Keratinocyte (primary cell): ENCODE measurements around the gene MSGN1. TPM values are rescaled to one million over a fixed set of nuclear protein-coding genes. Genes with fewer than 3 reads are reported as not detected.

ENCODE experiments used
- DNase-seq: peaks from one replicate; pipeline ENCODE4 v3.0.0-alpha.2; 2011; ENCODE audit warnings: low read depth, missing footprints, low spot score
- FAIRE-seq: peaks from 2 replicates; lab custom pipeline; 2011; peaks lifted over from hg19 to GRCh38; lab: Jason Lieb, UNC
- H2AFZ ChIP-seq: 2 replicates; pipeline ENCODE4 v1.6.0; 2012; ENCODE audit warnings: low read length, control low read depth, inconsistent platforms; ENCODE audit not compliant: control insufficient read depth
- H3K27ac ChIP-seq: 2 replicates; pipeline ENCODE4 v1.5.1; 2011; ENCODE audit warnings: low read length; ENCODE audit not compliant: control insufficient read depth, insufficient read depth
- H3K27me3 ChIP-seq: 3 replicates; pipeline ENCODE4 v1.6.0; 2011; ENCODE audit warnings: low read length; ENCODE audit not compliant: control insufficient read depth, insufficient read depth; ENCODE audit errors: extremely low read depth
- H3K36me3 ChIP-seq, 2 experiments: 2 replicates in 1 of 2; 3 replicates in 1 of 2; pipeline ENCODE4 v1.5.1; 2011; ENCODE audit warnings: low read length in 2 of 2, mild to moderate bottlenecking in 1 of 2; ENCODE audit not compliant: control insufficient read depth in 2 of 2, insufficient read depth in 2 of 2; ENCODE audit errors: extremely low read depth in 1 of 2
- H3K4me1 ChIP-seq: 3 replicates; pipeline ENCODE4 v1.5.1; 2011; ENCODE audit warnings: low read length; ENCODE audit not compliant: control insufficient read depth, insufficient read depth; ENCODE audit errors: extremely low read depth
- H3K4me2 ChIP-seq: 3 replicates; pipeline ENCODE4 v1.6.0; 2011; ENCODE audit warnings: low read depth, low read length; ENCODE audit not compliant: control insufficient read depth, insufficient read depth; ENCODE audit errors: extremely low read depth
- H3K4me3 ChIP-seq, 3 experiments: fragments of 200-600 bp in 1 of 3; sonication (generic) in 1 of 3; 2 replicates in 2 of 3; 3 replicates in 1 of 3; pipeline ENCODE4 v1.5.1; 2011 to 2016; ENCODE audit warnings: low read length in 3 of 3, mild to moderate bottlenecking in 3 of 3, control low read depth in 2 of 3, inconsistent platforms in 1 of 3, low read depth in 1 of 3, mixed read lengths in 1 of 3, mixed run types in 1 of 3, moderate library complexity in 1 of 3; ENCODE audit not compliant: control insufficient read depth in 2 of 3, insufficient read depth in 2 of 3; ENCODE audit errors: extremely low read depth in 1 of 3
- H3K79me2 ChIP-seq: 2 replicates; pipeline ENCODE4 v1.6.0; 2012; ENCODE audit warnings: low read length; ENCODE audit not compliant: control insufficient read depth, insufficient read depth
- H3K9ac ChIP-seq: 3 replicates; pipeline ENCODE4 v1.6.0; 2011; ENCODE audit warnings: low read length; ENCODE audit not compliant: control insufficient read depth, insufficient read depth; ENCODE audit errors: extremely low read depth
- H3K9me1 ChIP-seq: 3 replicates; pipeline ENCODE4 v1.6.0; 2011; ENCODE audit warnings: low read length; ENCODE audit not compliant: control insufficient read depth, insufficient read depth; ENCODE audit errors: extremely low read depth
- H3K9me3 ChIP-seq: 2 replicates; pipeline ENCODE4 v1.5.1; 2012; ENCODE audit warnings: low read depth, low read length; ENCODE audit not compliant: control insufficient read depth
- H4K20me1 ChIP-seq: 3 replicates; pipeline ENCODE4 v1.6.0; 2011; ENCODE audit warnings: low read length; ENCODE audit not compliant: control insufficient read depth, insufficient read depth; ENCODE audit errors: extremely low read depth
- EZH2 ChIP-seq: IDR thresholded peaks from one replicate; pipeline ENCODE4 v1.6.1; 2012; ENCODE audit warnings: inconsistent platforms, mild to moderate bottlenecking, low read length, moderate library complexity
- dilution Hi-C: fragments of 300-500 bp; cut with MboI; formaldehyde crosslinking; loops from one replicate; pipeline ENCODE4 v1.7.0; 2020; ENCODE audit warnings: low sequenced_read_pairs; ENCODE audit not compliant: extremely low pct_ligation_motif_present
- polyA plus RNA-seq, 5 experiments: library from polyadenylated mRNA; depleted of rRNA in 3 of 5; stranded (reverse) in 3 of 5; stranded (forward) in 1 of 5; unstranded in 1 of 5; fragments of >200 nt; gene quantifications; 1 replicate in 1 of 5; 2 replicates in 3 of 5; 3 replicates in 1 of 5; pipeline versions ENCODE4 v1.2.1 to v1.2.3, GENCODE V29; 2011 to 2012; ENCODE audit warnings: missing spikeins in 2 of 5, low read depth in 1 of 5, low replicate concordance in 1 of 5
- TF ChIP-seq, protein P1 (sequence below), 3 experiments: IDR thresholded peaks in 1 of 3; conservative IDR thresholded peaks in 1 of 3; optimal IDR thresholded peaks in 1 of 3; 2 replicates in 2 of 3; 3 replicates in 1 of 3; pipeline versions ENCODE3 to v1.5.1; 2011; ENCODE audit warnings: low read length in 3 of 3, mild to moderate bottlenecking in 3 of 3, moderate library complexity in 2 of 3, control low read depth in 1 of 3, inconsistent platforms in 1 of 3; ENCODE audit not compliant: insufficient read depth in 2 of 3; ENCODE audit errors: extremely low read depth in 1 of 3

Gene MSGN1
- polyA plus RNA-seq, 1 donor (not counting 4 experiments of a cell fraction or from before 2014, with no cell fraction given) = 0.22 TPM

DNA sequence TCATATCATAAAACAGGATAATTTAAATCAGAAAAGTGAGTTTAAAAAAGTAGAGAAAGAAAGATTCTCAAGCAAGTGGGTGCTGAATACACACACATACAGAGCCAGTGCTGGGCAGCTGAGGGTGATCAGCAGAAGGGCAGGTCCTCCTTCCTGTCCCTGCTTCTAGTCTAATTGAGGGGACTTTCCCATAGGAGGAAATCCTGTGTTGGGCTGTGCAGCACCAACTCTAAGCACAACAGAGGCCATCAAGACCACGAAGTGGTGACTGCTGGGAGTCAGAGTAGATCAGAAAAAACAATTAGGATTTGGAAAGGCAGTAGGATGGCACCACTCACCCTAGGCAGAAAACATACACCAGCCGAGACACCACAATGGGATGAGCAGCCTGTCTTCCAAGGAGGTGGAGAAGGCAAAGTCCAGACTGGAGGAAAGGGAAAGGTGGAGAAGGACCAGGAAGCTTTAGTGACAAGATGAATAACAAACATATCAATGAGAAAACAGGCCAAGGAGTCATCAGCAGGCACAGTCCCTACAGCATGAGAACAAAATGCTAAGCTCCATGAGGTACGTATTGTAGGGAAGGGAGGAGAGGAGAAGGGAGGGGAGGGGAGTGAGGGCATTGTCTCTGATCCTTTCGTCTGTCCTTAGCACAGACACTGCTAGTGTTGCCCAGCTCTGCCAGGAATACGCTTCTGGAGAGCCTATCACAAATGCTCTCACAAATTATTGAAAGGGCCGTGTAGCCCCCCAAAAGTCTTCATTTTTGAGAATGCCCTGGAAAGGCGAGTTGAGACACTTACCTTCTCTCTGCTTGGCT, 16.7 kb upstream of the MSGN1 start:
- no peaks in the 10 kb centered on the region for H3K36me3 ChIP-seq
- H4K20me1 ChIP-seq = no peaks in the 10 kb centered on the region
- no peak overlapping the region for H3K4me3 ChIP-seq
- no peaks in the 10 kb centered on the region for H3K9me1 ChIP-seq
- DNase-seq = no peak
- H3K4me1 ChIP-seq = no peaks in the 10 kb centered on the region
- H3K79me2 ChIP-seq = no peaks in the 10 kb centered on the region
- no peaks in the 10 kb centered on the region for H3K27me3 ChIP-seq
- H3K9ac ChIP-seq = no peak overlapping the region
- dilution Hi-C loops = no loop called here
- H3K4me2 ChIP-seq = no peak overlapping the region
- TF ChIP-seq, protein P1, sequence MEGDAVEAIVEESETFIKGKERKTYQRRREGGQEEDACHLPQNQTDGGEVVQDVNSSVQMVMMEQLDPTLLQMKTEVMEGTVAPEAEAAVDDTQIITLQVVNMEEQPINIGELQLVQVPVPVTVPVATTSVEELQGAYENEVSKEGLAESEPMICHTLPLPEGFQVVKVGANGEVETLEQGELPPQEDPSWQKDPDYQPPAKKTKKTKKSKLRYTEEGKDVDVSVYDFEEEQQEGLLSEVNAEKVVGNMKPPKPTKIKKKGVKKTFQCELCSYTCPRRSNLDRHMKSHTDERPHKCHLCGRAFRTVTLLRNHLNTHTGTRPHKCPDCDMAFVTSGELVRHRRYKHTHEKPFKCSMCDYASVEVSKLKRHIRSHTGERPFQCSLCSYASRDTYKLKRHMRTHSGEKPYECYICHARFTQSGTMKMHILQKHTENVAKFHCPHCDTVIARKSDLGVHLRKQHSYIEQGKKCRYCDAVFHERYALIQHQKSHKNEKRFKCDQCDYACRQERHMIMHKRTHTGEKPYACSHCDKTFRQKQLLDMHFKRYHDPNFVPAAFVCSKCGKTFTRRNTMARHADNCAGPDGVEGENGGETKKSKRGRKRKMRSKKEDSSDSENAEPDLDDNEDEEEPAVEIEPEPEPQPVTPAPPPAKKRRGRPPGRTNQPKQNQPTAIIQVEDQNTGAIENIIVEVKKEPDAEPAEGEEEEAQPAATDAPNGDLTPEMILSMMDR (optimal IDR thresholded peaks at IDR 0.05 in 1 of 3, IDR thresholded peaks at IDR 0.05 in 1 of 3, conservative IDR thresholded peaks at IDR 0.05 in 1 of 3; ENCODE audit: extremely low read depth in 1 of 3, insufficient read depth in 2 of 3, low read length in 3 of 3) = no peak
- no peak for TF ChIP-seq EZH2
- H3K27ac ChIP-seq = no peak overlapping the region
- no peaks in the 10 kb centered on the region for H3K9me3 ChIP-seq
- H2AFZ ChIP-seq = no peak overlapping the region
- FAIRE-seq = no peak

GRCh38 chr2:17800219-17800618, 16.0 kb upstream of the MSGN1 start:
- FAIRE-seq = no peak
- Histone ChIP-seq H3K4me2 (no peak overlapping the region), H3K36me3 (no peaks in the 10 kb centered on the region), H3K27ac (no peak overlapping the region), H3K79me2 (no peaks in the 10 kb centered on the region), H3K9ac (no peak overlapping the region), H2AFZ (no peak overlapping the region), H3K4me3 (no peak overlapping the region), H3K9me3 (no peaks in the 10 kb centered on the region), H3K27me3 (no peaks in the 10 kb centered on the region), H3K4me1 (no peaks in the 10 kb centered on the region), H4K20me1 (no peaks in the 10 kb centered on the region), H3K9me1 (no peaks in the 10 kb centered on the region)
- dilution Hi-C loops = no loop called here
- TF ChIP-seq EZH2 = no peak
- TF ChIP-seq, protein P1 (optimal IDR thresholded peaks at IDR 0.05 in 1 of 3, IDR thresholded peaks at IDR 0.05 in 1 of 3, conservative IDR thresholded peaks at IDR 0.05 in 1 of 3; ENCODE audit: extremely low read depth in 1 of 3, insufficient read depth in 2 of 3, low read length in 3 of 3) = no peak
- DNase-seq = no peak
